GM06990 (cell line): ENCODE measurements around the gene WAC.

ENCODE experiments used
- DNase-seq: peaks from one replicate; pipeline ENCODE4 v3.0.0-alpha.2; 2011; ENCODE audit not compliant: insufficient read length; ENCODE audit errors: extremely low read depth
- H3K27me3 ChIP-seq: replicated peaks from 2 replicates; pipeline ENCODE4 v1.6.0; 2011; ENCODE audit warnings: low read length; ENCODE audit not compliant: control insufficient read depth, insufficient read depth
- H3K36me3 ChIP-seq: 2 replicates; pipeline ENCODE4 v1.5.1; 2011; ENCODE audit warnings: low read length; ENCODE audit not compliant: control insufficient read depth, insufficient read depth
- H3K4me3 ChIP-seq: replicated peaks from 2 replicates; pipeline ENCODE4 v1.5.1; 2011; ENCODE audit warnings: low read depth, mild to moderate bottlenecking, control low read depth, low read length
- CTCF ChIP-seq: IDR thresholded peaks from 2 replicates; pipeline ENCODE4 v1.5.1; 2011; ENCODE audit warnings: low read length, control low read depth, mild to moderate bottlenecking, inconsistent platforms; ENCODE audit not compliant: insufficient read depth, poor library complexity, severe bottlenecking

WAC gene

GRCh38 chr10:28580825-28581224, 47.9 kb downstream of the WAC start:
- H3K36me3 ChIP-seq = peaks cover 9% of the 10 kb centered on the region
- DNase-seq = no peak
- no peak for TF ChIP-seq CTCF
- H3K4me3 ChIP-seq = no peak overlapping the region
- H3K27me3 ChIP-seq = no peaks in the 10 kb centered on the region

GRCh38 chr10:28581916-28582315, 49.0 kb downstream of the WAC start:
- peaks cover 9% of the 10 kb centered on the region for H3K36me3 ChIP-seq
- H3K27me3 ChIP-seq = no peaks in the 10 kb centered on the region
- TF ChIP-seq CTCF = no peak
- no peak for DNase-seq
- no peak overlapping the region for H3K4me3 ChIP-seq

- H3K27me3 ChIP-seq = no peaks in the 10 kb centered on the region
- peaks cover 11% of the 10 kb centered on the region for H3K36me3 ChIP-seq
- no peak for TF ChIP-seq CTCF
- DNase-seq = no peak
- H3K4me3 ChIP-seq = no peak overlapping the region
Measured at GRCh38 chr10:28585076-28585475, 52.2 kb downstream of the WAC start.

GRCh38 chr10:28586176-28586575, 53.3 kb downstream of the WAC start:
- TF ChIP-seq CTCF = no peak
- Histone ChIP-seq H3K36me3 (peaks cover 9% of the 10 kb centered on the region), H3K4me3 (no peak overlapping the region), H3K27me3 (no peaks in the 10 kb centered on the region)
- DNase-seq = no peak

GRCh38 chr10:28587270-28587969, 54.5 kb downstream of the WAC start:
- Histone ChIP-seq H3K4me3 (no peak overlapping the region), H3K36me3 (peaks cover 13% of the 10 kb centered on the region), H3K27me3 (no peaks in the 10 kb centered on the region)
- no peak for TF ChIP-seq CTCF
- DNase-seq = no peak

GRCh38 chr10:28587970-28588290, 55.0 kb downstream of the WAC start:
- no peaks in the 10 kb centered on the region for H3K27me3 ChIP-seq
- DNase-seq = no peak
- no peak overlapping the region for H3K4me3 ChIP-seq
- TF ChIP-seq CTCF = no peak
- H3K36me3 ChIP-seq = peaks cover 13% of the 10 kb centered on the region
